Motor neuron (in vitro differentiated cells): ENCODE data around the gene KBTBD7. TPM values are rescaled to one million over a fixed set of nuclear protein-coding genes. Genes with fewer than 3 reads are reported as not detected.
"Not testable (repeated sequence)": the region's sequence is repeated elsewhere in the genome, so short reads cannot be mapped to it uniquely, and the experiment has no call there.

Experiments used
- ATAC-seq, 8 experiments: fragments of 200-7000 bp; cut with Tn5 transposase; replicated peaks in 6 of 8; 2 replicates each; pipeline ENCODE4 v1.8.0; 2021; ENCODE audit warnings: mild to moderate bottlenecking in 8 of 8, moderate library complexity in 8 of 8
- H3K27ac ChIP-seq, 2 donors: fragments of 250-450 bp; sonication (Bioruptor Pico); 2 replicates each; pipeline ENCODE4 v1.9.0; 2021; ENCODE audit warnings: antibody characterized with exemption in 2 of 2, mild to moderate bottlenecking in 2 of 2, moderate library complexity in 1 of 2
- H3K4me1 ChIP-seq, 2 donors: fragments of 250-450 bp; sonication (Bioruptor Pico); replicated peaks in 1 of 2; 2 replicates each; pipeline ENCODE4 v1.6.1; 2021; ENCODE audit warnings: antibody characterized with exemption in 2 of 2, mild to moderate bottlenecking in 2 of 2, moderate library complexity in 1 of 2
- H3K4me3 ChIP-seq, 5 donors: fragments of 250-450 bp; sonication (Bioruptor Pico); 2 replicates each; pipeline ENCODE4 v1.9.0; 2021; ENCODE audit warnings: antibody characterized with exemption in 5 of 5, mild to moderate bottlenecking in 5 of 5, moderate library complexity in 4 of 5
- WGBS, 10 experiments: fragments of 450-650 bp; shearing (Covaris generic); methylation state at CpG; one replicate each; pipeline ENCODE4 v1.0.0; 2022; 5-methylcytosine and 5-hydroxymethylcytosine counted together
- in situ Hi-C, 9 experiments: fragments of 400-800 bp; cut with MboI; loops; one replicate each; pipeline ENCODE4 v1.15.0; 2021; ENCODE audit warnings: low sequenced_read_pairs in 9 of 9, low pct_unique_long_range_greater_than_20kb in 2 of 9; ENCODE audit not compliant: unreplicated experiment in 9 of 9
- total RNA-seq, 8 experiments: library from RNA; unstranded; fragments of 300-600 nt; gene quantifications; 2 replicates each; pipeline versions ENCODE4 v1.2.3 to v1.2.4, GENCODE V29; 2022

Gene KBTBD7
- total RNA-seq, 8 experiments from 2014 or later, result 5.3 to 16.0 (median 11.4) TPM

DNA sequence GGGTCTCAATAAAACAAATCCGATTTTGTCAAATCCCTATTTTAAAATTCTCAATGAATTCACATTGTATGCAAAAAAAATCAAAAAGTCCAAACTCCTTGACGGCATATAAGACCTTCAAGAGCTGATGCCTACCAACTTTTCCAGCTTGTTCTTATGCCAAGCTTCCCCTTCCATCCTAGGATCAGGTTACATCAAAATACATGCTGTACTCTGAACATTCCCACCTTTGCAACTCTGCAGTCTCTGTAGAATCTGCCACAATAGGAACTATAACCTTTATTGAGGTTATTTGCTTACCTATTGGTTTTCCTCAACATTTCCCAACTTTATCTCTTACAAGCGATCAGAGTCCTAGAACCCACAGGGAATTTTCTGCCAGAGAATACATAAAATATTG lies 7.9 kb downstream of the KBTBD7 start:
- WGBS, 10 experiments, result 58 to 100% (median 87%) methylated on average over 1 to 3 of the region's 3 CpGs; no CpG with 5 or more reads in 1 of the 10 experiments
- no peak for ATAC-seq
- in situ Hi-C loops, result no loop called here
- peaks cover 0 to 6% of the 10 kb centered on the region in 2 donors for H3K4me1 ChIP-seq
- no peak overlapping the region for H3K27ac ChIP-seq
- no peak overlapping the region for H3K4me3 ChIP-seq

DNA sequence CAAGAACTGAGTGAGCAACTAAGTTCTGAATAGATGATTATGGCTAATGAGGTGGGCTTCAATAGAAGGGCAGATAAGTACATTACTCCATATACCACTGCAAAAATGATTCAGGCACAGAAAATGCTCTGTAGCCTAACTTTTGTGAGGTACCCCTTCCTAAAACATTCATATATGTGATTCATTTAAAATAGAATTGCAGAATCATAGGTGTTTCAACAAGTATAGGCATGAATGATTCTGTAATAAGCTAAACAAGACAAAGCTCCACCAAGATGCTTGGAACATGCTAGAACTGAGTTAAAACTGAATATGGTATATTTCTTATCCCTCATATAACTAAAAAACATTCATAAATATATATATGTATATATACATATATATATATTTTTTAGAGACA lies 12.1 kb downstream of the KBTBD7 start:
- in situ Hi-C loops, result no loop called here
- no peak overlapping the region for H3K27ac ChIP-seq

DNA sequence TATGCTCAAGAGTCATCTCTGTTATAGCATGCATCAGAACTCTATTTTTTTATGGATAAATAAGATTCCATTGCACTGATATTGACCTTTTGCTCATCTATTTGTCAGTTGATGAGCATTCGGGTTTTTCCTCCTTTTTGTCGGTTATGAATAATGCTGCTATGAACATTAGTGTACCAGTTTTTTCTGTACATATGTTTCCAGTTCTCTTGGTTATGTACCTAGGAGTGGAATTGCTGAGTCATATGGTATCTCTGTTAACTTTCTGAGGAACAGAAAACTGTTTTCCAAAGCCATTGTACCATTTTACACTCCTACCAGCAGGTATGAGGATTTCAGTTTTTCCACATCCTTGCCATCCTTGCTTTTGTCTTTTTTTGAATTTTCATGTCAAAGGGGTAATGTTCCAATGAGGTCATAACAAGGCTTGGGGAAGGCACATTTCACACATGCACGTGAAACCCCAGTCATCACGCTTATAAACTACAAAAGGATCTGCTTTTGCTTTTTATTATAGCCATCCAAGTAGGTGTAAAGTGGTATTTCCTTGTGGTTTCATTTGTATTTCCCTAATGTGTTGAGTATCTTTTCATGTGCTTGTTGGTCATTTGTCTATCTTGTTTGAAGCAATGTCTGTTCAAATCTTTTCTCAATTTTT lies 14.6 kb downstream of the KBTBD7 start:
- WGBS, 10 experiments, result 3 to 98% (median 83%) methylated on average over 1 to 4 of the region's 4 CpGs; no CpG with 5 or more reads in 1 of the 10 experiments
- Histone ChIP-seq H3K27ac (no peak overlapping the region), H3K4me1 (no peaks in the 10 kb centered on the region), H3K4me3 (no peak overlapping the region)
- peak in 3 of 8 experiments; percentile 25 to 68 (median 54) for ATAC-seq
- in situ Hi-C loops, result no loop called here

More for the DNA sequence above, 12.1 kb downstream of the KBTBD7 start:
- Histone ChIP-seq H3K4me3 (no peak overlapping the region), H3K4me1 (no peaks in the 10 kb centered on the region)
- no peak for ATAC-seq

DNA sequence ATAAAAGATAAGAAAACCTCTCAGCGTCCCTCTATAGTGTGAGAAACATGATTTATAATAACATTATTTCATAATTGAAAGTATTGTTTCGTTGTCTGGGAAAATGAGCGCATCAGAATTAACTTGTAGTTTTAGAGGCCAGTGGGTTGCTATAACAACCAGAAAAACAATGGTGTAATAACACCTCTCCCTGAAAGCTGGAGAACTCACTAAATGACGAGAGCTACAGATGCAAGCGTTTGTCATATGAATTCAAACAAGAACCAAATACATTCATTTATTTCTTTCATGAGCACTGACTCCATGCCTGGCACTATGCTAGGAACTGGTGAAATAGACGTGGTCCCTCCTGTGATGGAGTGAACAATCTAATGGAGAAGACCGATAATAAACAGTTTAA lies 16.3 kb downstream of the KBTBD7 start:
- in situ Hi-C loops, result no loop called here
- Histone ChIP-seq H3K27ac (no peak overlapping the region), H3K4me3 (no peak overlapping the region), H3K4me1 (no peaks in the 10 kb centered on the region)
- no peak for ATAC-seq
- WGBS, 10 experiments, result 70 to 97% (median 86%) methylated on average over 1 to 7 of the region's 7 CpGs; no CpG with 5 or more reads in 1 of the 10 experiments

DNA sequence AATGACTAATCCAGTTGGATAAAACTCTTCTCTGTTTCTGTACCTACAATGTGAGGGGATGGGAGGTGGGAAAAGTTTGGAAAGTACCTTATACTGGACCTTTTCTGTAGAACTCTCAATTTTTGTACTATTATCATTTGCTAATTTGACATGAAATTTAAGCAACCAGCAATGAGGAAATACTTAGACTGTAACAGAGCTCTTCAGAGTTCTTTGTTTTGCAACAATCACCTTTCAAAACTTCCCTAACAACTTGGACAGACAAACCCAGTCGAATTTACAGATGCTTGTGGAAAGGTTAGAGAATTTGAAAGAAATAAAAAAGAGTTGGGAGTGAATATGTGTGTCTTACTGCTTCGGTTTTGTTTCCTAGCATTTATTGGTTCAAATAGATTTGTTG lies 16.8 kb downstream of the KBTBD7 start:
- in situ Hi-C loops, result no loop called here
- 0 to 50% (median 43%) methylated on average over 1 to 2 of the region's 2 CpGs for WGBS, 10 experiments
- Histone ChIP-seq H3K4me1 (no peaks in the 10 kb centered on the region), H3K4me3 (no peak overlapping the region), H3K27ac (no peak overlapping the region)
- no peak for ATAC-seq

DNA sequence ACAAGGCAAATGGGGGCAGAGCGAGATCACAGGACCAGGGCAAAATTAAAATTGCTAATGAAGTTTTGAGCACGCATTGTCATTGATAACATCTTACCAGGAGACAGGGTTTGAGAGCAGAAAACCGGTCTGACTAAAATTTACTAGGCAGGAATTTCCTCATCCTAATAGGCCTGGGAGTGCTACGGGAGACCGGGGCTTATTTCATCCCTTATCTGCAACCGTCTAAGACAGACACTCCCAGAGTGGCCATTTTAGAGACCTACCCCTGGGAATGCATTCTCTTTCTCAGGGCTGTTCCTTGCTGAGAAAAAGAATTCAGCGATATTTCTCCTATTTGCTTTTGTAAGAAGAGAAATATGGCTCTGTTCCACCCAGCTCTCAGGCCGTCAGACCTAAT lies 18.8 kb downstream of the KBTBD7 start:
- H3K4me1 ChIP-seq, ATAC-seq, H3K4me3 ChIP-seq, in situ Hi-C loops, H3K27ac ChIP-seq: not testable (repeated sequence)
- WGBS, 10 experiments, result 40 to 100% (median 86%) methylated on average over 1 to 4 of the region's 8 CpGs; no CpG with 5 or more reads in 3 of the 10 experiments

DNA sequence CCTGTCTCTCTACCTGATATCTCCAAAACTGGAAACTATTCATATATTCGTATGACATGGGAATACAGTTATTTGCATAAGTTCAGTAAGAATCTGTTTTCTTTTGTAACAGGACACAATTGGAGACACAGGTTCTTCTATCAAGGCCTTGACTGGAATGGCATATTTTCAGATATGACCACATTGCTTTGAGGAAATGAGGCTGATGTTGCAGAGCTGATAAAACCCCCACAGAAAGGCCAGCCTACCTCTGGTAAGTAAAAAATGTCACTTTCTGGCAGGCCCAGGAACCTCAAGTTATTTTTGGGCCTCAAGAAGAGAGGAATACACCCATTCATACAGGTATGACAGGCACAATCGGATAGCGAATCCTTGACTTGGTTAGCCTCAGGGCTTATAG lies 32.2 kb downstream of the KBTBD7 start:
- H3K4me3 ChIP-seq, result no peak overlapping the region
- ATAC-seq, result no peak
- no peak overlapping the region for H3K27ac ChIP-seq
- peaks cover 0 to 1% of the 10 kb centered on the region in 2 donors for H3K4me1 ChIP-seq
- WGBS, 10 experiments, result 83 to 100% (median 94%) methylated on average over 1 to 3 of the region's 3 CpGs; no CpG with 5 or more reads in 1 of the 10 experiments
- in situ Hi-C loops, result no loop called here

DNA sequence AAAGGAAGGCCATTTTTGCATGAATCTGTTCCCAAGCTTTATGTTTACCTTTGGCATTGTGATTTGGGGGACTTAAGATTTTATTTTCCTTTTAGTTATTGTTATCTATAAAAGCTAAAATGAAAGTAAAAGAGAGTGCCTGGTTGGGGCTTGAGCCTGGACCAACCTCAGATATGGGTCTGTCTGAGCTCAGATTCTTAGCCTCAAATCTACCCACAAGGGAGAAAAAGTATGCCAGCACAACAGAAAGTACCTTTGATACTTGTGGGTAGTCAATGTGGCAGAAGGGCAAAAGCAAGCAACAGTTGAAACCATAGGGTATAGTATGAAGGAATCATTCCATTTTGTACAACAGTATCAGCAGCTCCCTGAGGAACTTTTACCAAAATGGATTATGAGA lies 35.2 kb downstream of the KBTBD7 start:
- in situ Hi-C loops, result no loop called here
- ATAC-seq, result no peak
- H3K27ac ChIP-seq, result no peak overlapping the region
- peaks cover 4% of the 10 kb centered on the region in 2 donors for H3K4me1 ChIP-seq
- no peak overlapping the region for H3K4me3 ChIP-seq

DNA sequence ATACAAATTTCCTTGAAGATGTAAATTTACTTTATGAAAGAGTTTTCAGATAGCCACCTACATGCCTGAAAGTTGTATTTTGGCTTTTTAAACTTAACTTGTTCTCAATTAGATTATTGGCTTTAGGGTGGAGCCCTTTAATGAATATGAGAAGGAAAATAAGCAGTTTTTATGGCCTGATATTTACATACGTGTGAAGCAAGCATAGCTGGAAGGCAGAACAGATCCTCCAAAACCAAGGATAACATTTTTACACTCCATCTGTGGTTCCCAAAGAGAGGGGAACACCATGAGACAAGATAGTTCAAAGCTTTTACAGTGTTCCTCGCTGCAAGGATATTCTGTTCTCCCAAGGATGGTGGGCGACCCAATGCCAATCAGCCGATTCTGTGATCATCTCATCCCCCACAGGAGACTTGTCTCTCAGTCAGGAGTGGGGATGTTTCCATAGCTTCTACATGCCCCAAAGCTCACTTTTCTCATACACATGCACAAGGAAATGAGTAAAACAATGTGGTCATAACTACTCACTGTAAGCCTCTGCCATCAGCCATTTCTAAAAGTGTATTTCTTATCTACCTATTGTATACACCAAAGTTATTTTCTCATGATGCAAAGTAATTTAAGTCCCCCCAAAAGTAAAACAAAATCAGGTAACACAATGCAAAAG lies 37.2 kb downstream of the KBTBD7 start:
- 20 to 100% (median 75%) methylated on average over 1 to 4 of the region's 4 CpGs; no CpG with 5 or more reads in 3 of the 10 experiments for WGBS, 10 experiments
- peaks cover 4% of the 10 kb centered on the region in 2 donors for H3K4me1 ChIP-seq
- ATAC-seq, result peak in 3 of 8 experiments; percentile 83 to 95 (median 91)
- no peak overlapping the region for H3K4me3 ChIP-seq
- H3K27ac ChIP-seq, result no peak overlapping the region
- in situ Hi-C loops, result no loop called here

DNA sequence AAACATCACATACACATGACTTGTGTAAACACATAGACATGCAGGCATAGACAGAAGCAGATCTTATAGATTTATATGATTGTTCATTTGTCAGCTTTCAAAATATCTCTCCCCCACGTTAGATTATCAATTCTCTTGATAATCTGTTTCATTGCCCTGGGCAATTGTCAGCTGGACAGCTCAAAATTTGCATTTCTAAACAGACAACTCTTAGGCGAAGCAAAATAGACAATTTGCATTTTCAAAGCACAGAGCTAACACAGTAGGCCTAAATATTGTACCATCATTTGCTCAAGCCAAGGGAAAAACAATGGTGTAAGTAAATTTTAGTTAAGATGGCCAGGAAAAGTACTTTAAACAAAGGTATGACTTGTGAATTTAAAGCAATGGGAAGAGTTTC lies 37.7 kb downstream of the KBTBD7 start:
- WGBS, 10 experiments, result 0 to 88% (median 17%) methylated on average over 1 to 2 of the region's 2 CpGs; no CpG with 5 or more reads in 1 of the 10 experiments
- no peak overlapping the region for H3K27ac ChIP-seq
- ATAC-seq, result peak in 3 of 8 experiments; percentile 69 to 89 (median 86)
- peaks cover 4% of the 10 kb centered on the region in 2 donors for H3K4me1 ChIP-seq
- no peak overlapping the region for H3K4me3 ChIP-seq
- in situ Hi-C loops, result no loop called here

DNA sequence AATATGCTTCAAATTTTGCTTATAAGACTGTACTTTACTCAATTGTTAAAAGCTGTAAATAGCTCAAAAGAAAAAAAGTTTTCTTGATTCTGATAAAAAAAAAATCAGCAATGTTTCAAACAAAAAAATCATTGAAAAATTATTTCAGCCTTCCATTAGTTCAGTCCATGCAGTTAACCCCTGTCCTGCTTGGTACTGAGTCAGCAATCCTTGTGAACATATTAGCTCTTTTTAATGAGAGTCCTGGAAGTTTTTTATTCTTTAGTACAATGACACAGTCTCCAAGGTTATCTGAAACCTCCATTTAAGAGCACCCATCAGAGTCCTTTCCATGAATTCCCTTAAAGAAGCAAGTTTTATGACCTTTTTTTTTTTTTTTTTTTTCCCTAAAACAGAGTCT lies 40.3 kb downstream of the KBTBD7 start:
- Histone ChIP-seq H3K27ac (no peak overlapping the region), H3K4me1 (peaks cover 4% of the 10 kb centered on the region in 2 donors), H3K4me3 (no peak overlapping the region)
- ATAC-seq, result no peak
- in situ Hi-C loops, result no loop called here

DNA sequence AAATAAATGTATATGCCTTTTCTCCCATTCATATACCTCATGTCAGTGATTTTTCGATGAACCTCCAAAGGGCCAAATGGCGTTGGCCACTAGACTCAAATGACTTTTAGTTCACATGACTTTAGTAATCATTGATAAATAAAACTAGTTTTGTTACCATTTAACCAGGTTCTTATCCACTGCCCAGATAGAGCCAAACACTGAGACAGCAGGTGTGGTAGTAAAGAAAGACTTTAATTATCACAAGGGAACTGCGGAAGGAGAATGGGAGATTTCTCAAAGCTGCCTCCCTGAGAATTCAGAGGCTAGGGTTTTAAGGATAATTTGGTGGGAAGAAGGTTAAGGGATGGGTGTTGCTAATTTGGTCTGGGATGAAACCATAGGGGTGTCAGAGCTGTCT lies 42.4 kb downstream of the KBTBD7 start:
- in situ Hi-C loops, result no loop called here
- peaks cover 1 to 4% of the 10 kb centered on the region in 2 donors for H3K4me1 ChIP-seq
- no peak for ATAC-seq
- H3K4me3 ChIP-seq, result no peak overlapping the region
- H3K27ac ChIP-seq, result no peak overlapping the region
- WGBS, 10 experiments, result 80 to 100% (median 96%) methylated on average over 1 to 3 of the region's 3 CpGs; no CpG with 5 or more reads in 3 of the 10 experiments

DNA sequence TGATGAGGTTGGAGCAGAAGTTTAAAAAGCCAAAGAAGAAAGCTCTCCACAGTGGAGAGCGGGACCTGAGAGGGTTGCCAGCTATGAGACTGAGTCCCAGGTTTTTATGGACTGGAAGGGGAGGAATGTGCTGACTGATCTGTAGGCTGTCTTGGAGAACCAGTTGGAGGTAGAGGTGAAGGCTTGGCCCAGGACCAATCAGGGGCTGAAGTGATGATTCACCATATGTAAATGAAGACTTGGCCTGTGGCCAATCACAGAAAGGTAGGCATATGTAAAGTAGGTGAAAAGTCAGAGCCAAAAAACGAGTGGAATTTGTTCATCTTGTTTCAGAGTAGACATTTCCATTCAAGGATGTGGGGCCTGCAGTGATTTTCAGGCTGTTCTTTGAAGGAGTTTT lies 44.3 kb downstream of the KBTBD7 start:
- in situ Hi-C loops, result no loop called here
- no peak overlapping the region for H3K27ac ChIP-seq
- 25 to 100% (median 74%) methylated on average over 1 to 2 of the region's 2 CpGs; no CpG with 5 or more reads in 2 of the 10 experiments for WGBS, 10 experiments
- H3K4me3 ChIP-seq, result no peak overlapping the region
- no peaks in the 10 kb centered on the region for H3K4me1 ChIP-seq
- no peak for ATAC-seq
